MCF 10A (cell line): ENCODE measurements around the gene LITAF. TPM values are rescaled to one million over a fixed set of nuclear protein-coding genes. Genes with fewer than 3 reads are reported as not detected.
"Not testable (repeated sequence)": the region's sequence is repeated elsewhere in the genome, so short reads cannot be mapped to it uniquely, and the experiment has no call there.

Experiments
- BruUV-seq: library from RNA; stranded (reverse); fragments of 400-500 nt; replicated peaks from 2 replicates; lab custom pipeline; 2021; lab: Mats Ljungman, UMichigan
- CTCF ChIA-PET: fragments of 300-600 bp; sonication (Branson Sonifier 250); formaldehyde crosslinking; extraction: SDS; loops from one replicate; lab custom pipeline; 2021; ENCODE audit warnings: antibody characterized with exemption, inconsistent platforms; lab: Yijun Ruan, JAX
- POLR2A ChIA-PET: fragments of 300-600, 350-650 bp; sonication (Branson Sonifier 250); formaldehyde crosslinking; extraction: SDS; loops from one replicate; lab custom pipeline; 2020; ENCODE audit warnings: antibody characterized with exemption, inconsistent platforms; lab: Yijun Ruan, JAX
- DNase-seq: peaks from one replicate; pipeline ENCODE4 v3.0.0-alpha.2; 2018; ENCODE audit not compliant: unreplicated experiment
- H3K27ac Mint-ChIP-seq: one replicate; pipeline ENCODE4 v1.8.0; 2022; ENCODE audit warnings: mild to moderate bottlenecking, low read depth, mixed read lengths; ENCODE audit not compliant: unreplicated experiment
- H3K27me3 Mint-ChIP-seq: one replicate; pipeline ENCODE4 v1.8.0; 2022; ENCODE audit warnings: mixed read lengths; ENCODE audit not compliant: insufficient read depth, unreplicated experiment
- H3K36me3 Mint-ChIP-seq: one replicate; pipeline ENCODE4 v1.8.0; 2022; ENCODE audit warnings: mild to moderate bottlenecking, moderate library complexity, mixed read lengths; ENCODE audit not compliant: insufficient read depth, unreplicated experiment
- H3K4me1 Mint-ChIP-seq: one replicate; pipeline ENCODE4 v1.8.0; 2022; ENCODE audit warnings: mixed read lengths; ENCODE audit not compliant: insufficient read depth, unreplicated experiment
- H3K4me3 Mint-ChIP-seq: one replicate; pipeline ENCODE4 v1.8.0; 2022; ENCODE audit warnings: mild to moderate bottlenecking, moderate library complexity, mixed read lengths; ENCODE audit not compliant: unreplicated experiment
- H3K9me3 Mint-ChIP-seq: one replicate; pipeline ENCODE4 v1.8.0; 2022; ENCODE audit warnings: mixed read lengths; ENCODE audit not compliant: unreplicated experiment
- intact Hi-C: fragments of 100-400 bp; cut with micrococcal nuclease; formaldehyde crosslinking; loops from 2 replicates; pipeline ENCODE4 v1.14.1; 2022
- total RNA-seq: library from RNA; stranded (reverse); gene quantifications from 2 replicates; pipeline ENCODE4 v1.2.3, GENCODE V29; 2022
- TF ChIP-seq, protein P1 (sequence below): fragments of 200-600 bp; IDR thresholded peaks from one replicate; pipeline ENCODE4 v1.8.0; 2022; ENCODE audit warnings: antibody characterized with exemption, mild to moderate bottlenecking; ENCODE audit not compliant: unreplicated experiment

LITAF gene
- total RNA-seq, 1 experiment from 2014 or later = 120 TPM

DNA sequence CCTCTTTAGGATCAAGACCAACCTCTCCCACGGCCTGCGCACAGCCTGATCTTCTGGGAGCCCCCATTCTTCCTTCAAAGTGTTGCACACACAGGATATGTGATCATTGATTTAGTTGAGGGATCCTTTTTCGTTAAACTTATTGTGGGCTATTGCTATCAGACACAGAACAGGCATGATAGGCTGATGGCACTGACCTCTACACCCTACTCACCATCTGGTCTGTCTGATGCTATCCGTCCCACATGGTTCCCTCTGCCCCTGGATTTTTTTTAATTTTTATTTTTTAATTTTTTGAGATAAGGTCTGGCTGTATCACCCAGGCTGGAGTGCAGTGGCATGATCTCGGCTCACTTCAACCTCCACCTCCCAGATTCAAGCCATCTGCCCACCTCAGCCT is 19.2 kb upstream of the LITAF start:
- BruUV-seq = no TSS peak
- no peaks in the 10 kb centered on the region for H3K9me3 Mint-ChIP-seq
- intact Hi-C loops = no loop called here
- H3K36me3 Mint-ChIP-seq = peaks cover 7% of the 10 kb centered on the region
- H3K27me3 Mint-ChIP-seq = no peaks in the 10 kb centered on the region
- TF ChIP-seq, protein P1, sequence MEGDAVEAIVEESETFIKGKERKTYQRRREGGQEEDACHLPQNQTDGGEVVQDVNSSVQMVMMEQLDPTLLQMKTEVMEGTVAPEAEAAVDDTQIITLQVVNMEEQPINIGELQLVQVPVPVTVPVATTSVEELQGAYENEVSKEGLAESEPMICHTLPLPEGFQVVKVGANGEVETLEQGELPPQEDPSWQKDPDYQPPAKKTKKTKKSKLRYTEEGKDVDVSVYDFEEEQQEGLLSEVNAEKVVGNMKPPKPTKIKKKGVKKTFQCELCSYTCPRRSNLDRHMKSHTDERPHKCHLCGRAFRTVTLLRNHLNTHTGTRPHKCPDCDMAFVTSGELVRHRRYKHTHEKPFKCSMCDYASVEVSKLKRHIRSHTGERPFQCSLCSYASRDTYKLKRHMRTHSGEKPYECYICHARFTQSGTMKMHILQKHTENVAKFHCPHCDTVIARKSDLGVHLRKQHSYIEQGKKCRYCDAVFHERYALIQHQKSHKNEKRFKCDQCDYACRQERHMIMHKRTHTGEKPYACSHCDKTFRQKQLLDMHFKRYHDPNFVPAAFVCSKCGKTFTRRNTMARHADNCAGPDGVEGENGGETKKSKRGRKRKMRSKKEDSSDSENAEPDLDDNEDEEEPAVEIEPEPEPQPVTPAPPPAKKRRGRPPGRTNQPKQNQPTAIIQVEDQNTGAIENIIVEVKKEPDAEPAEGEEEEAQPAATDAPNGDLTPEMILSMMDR = no peak
- H3K27ac Mint-ChIP-seq = no peak overlapping the region
- H3K4me3 Mint-ChIP-seq = no peak overlapping the region
- no peak for DNase-seq
- H3K4me1 Mint-ChIP-seq = peaks cover 13% of the 10 kb centered on the region
- POLR2A ChIA-PET = interaction anchor here (0.7 to 1.5 kb wide), 3 partner anchors 19 to 461 kb away, joined by 3 to 6 read pairs (median 3); partner anchors contain the start of gene LITAF
- CTCF ChIA-PET = no interaction called here

GRCh38 chr16:11605564-11605886 is 18.8 kb upstream of the LITAF start:
- H3K4me3 Mint-ChIP-seq = no peak overlapping the region
- no peak for DNase-seq
- H3K27me3 Mint-ChIP-seq = no peaks in the 10 kb centered on the region
- intact Hi-C loops = no loop called here
- ChIA-PET CTCF (no interaction called here), POLR2A (interaction anchor here (0.7 to 1.5 kb wide), 2 partner anchors 18 to 461 kb away, joined by 3 to 6 read pairs; partner anchors contain the start of gene LITAF)
- H3K4me1 Mint-ChIP-seq = peaks cover 13% of the 10 kb centered on the region
- H3K27ac Mint-ChIP-seq = no peak overlapping the region
- BruUV-seq = no TSS peak
- H3K36me3 Mint-ChIP-seq = peaks cover 7% of the 10 kb centered on the region
- TF ChIP-seq, protein P1 = no peak
- H3K9me3 Mint-ChIP-seq = no peaks in the 10 kb centered on the region

- no TSS peak for BruUV-seq
- ChIA-PET POLR2A (interaction anchor here (1.5 kb wide), 1 partner anchor 18 kb away, joined by 6 read pairs; the partner anchor contains the start of gene LITAF), CTCF (no interaction called here)
- Mint-ChIP-seq H3K4me1 (peaks cover 13% of the 10 kb centered on the region), H3K4me3 (no peak overlapping the region), H3K9me3 (no peaks in the 10 kb centered on the region), H3K27me3 (no peaks in the 10 kb centered on the region), H3K27ac (no peak overlapping the region), H3K36me3 (peaks cover 7% of the 10 kb centered on the region)
- TF ChIP-seq, protein P1 = no peak
- no peak for DNase-seq
- intact Hi-C loops = no loop called here
Measured at GRCh38 chr16:11604783-11605563, 18.3 kb upstream of the LITAF start.

DNA sequence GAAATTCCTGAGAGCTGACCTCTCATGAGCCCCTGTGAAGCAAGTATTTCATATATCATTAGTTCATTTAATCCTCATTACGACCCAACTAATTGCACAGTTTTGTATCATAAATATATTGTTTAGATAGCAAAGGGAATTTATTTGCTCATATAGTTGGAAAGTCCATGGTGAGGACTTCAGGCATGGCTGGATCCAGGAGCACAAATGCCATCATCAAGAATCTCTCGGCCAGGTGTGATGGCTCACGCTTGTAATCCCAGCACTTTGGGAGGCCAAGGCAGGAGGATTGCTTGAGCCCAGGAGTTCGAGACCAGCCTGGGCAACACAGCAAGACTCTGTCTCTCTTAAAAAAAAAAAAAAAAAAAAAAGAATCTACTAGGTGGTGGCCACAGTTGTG is 17.6 kb upstream of the LITAF start:
- H3K27ac Mint-ChIP-seq, H3K4me3 Mint-ChIP-seq, H3K27me3 Mint-ChIP-seq, DNase-seq, BruUV-seq, H3K36me3 Mint-ChIP-seq, H3K9me3 Mint-ChIP-seq, POLR2A ChIA-PET, intact Hi-C loops: not testable (repeated sequence)
- CTCF ChIA-PET = interaction anchor here (0.7 kb wide), 1 partner anchor 15 kb away, joined by 4 read pairs; no protein-coding TSS in a partner anchor
- H3K4me1 Mint-ChIP-seq = peaks cover 13% of the 10 kb centered on the region
